GM10266 (cell line): ENCODE measurements around the gene CGRRF1.

Experiments
- DNase-seq: peaks from one replicate; pipeline ENCODE4 v3.0.0; 2012; ENCODE audit errors: extremely low spot score
- TF ChIP-seq, protein P1 (sequence below): IDR thresholded peaks from 2 replicates; pipeline ENCODE4 v1.5.1; 2012; ENCODE audit warnings: mild to moderate bottlenecking, low read depth; ENCODE audit not compliant: control insufficient read depth, insufficient read depth; ENCODE audit errors: missing control alignments

CGRRF1 gene

DNA sequence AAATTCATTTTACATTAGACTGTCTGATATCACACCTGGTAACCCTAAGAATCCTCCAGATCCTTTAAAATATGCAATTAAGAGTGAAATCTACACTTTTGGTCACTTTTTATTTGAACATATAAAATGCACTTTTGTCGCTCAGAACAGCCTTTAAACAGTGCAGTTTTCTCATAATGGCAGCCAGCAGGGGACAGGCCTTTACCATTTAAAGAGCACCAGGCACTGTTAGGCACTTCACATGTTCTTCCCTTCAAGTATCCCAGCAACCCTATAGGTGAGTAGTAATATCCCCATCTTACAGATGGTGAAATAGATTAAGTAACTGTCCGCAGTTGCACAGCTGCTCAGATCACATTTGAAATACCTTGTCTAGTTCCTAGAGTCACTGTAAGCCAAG lies 45.9 kb downstream of the CGRRF1 start:
- no peak for DNase-seq
- TF ChIP-seq, protein P1, sequence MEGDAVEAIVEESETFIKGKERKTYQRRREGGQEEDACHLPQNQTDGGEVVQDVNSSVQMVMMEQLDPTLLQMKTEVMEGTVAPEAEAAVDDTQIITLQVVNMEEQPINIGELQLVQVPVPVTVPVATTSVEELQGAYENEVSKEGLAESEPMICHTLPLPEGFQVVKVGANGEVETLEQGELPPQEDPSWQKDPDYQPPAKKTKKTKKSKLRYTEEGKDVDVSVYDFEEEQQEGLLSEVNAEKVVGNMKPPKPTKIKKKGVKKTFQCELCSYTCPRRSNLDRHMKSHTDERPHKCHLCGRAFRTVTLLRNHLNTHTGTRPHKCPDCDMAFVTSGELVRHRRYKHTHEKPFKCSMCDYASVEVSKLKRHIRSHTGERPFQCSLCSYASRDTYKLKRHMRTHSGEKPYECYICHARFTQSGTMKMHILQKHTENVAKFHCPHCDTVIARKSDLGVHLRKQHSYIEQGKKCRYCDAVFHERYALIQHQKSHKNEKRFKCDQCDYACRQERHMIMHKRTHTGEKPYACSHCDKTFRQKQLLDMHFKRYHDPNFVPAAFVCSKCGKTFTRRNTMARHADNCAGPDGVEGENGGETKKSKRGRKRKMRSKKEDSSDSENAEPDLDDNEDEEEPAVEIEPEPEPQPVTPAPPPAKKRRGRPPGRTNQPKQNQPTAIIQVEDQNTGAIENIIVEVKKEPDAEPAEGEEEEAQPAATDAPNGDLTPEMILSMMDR: no peak

DNA sequence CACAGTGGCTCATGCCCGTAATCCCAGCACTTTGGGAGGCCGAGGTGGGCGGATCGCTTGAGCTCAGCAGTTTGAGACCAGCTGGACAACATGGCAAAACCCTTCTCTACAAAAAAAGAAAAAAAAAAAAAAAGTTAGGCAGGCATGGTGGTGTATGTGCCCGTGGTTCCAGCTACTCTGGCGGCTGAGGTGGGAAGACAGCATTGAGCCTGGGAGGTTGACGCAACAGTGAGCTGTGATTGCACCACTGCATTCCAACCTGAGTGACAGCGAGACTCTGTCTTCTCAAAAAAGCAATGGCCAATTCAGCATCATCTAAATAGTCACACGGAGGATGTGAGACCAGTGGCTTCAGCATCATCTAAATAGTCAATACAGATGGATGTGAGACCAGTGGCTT lies 46.8 kb downstream of the CGRRF1 start:
- TF ChIP-seq, protein P1: no peak
- DNase-seq: no peak

DNA sequence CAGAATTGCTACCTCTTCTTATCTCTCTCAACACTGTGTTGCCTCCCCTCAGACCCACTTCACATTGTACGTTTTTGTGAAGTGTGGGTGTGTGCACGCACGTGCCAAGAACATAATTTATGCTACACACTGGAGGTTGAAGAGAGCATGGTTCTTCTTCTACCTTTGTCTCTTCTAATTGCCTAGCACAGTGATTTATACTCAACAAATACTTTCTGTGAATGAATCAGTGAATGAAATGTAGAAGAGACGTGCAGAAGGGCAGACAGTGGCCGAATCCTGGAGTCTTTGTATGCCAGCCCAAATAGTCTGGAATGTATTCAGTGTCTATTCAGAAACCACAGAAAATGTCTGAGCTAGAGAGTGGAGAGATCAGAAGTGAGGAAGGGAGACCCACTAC lies 52.6 kb downstream of the CGRRF1 start:
- TF ChIP-seq, protein P1: no peak
- no peak for DNase-seq

DNA sequence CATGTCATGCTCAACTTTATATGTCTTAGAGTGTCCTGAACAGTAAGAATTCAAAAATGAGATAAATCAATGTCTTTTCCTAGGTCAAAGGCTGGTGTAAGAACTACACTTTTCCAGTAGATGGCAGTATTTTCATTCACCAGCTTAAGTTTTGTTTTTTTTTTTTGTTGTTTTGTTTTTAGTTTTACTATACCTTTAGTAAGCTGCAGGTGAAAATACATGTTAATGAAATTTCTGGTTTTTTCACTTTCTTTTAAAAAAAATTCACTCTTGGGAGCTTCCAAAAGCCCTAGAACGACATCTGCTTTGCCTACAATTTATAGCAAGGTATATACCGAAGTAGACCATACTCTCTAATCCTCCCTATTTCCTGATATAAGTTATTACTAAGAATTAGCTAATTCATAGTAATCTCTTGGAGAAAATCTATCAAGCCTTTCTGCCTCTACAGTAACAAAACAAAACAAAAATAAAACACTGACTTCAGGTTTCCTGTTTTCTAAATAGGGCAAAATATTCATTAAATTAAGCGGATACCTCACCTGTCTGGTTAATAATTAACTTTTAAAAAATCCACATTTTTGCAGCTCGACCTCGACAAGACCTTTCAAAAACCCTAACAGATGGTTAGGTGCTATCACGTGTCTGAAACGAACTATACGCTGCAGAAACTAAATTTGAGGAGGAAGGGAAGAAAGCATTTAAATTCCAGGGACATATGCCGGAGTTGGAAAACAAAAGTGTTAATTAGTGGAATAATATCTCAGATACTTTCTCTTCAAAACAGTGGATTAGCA lies 54.6 kb downstream of the CGRRF1 start:
- TF ChIP-seq, protein P1: peak; percentile 67

DNA sequence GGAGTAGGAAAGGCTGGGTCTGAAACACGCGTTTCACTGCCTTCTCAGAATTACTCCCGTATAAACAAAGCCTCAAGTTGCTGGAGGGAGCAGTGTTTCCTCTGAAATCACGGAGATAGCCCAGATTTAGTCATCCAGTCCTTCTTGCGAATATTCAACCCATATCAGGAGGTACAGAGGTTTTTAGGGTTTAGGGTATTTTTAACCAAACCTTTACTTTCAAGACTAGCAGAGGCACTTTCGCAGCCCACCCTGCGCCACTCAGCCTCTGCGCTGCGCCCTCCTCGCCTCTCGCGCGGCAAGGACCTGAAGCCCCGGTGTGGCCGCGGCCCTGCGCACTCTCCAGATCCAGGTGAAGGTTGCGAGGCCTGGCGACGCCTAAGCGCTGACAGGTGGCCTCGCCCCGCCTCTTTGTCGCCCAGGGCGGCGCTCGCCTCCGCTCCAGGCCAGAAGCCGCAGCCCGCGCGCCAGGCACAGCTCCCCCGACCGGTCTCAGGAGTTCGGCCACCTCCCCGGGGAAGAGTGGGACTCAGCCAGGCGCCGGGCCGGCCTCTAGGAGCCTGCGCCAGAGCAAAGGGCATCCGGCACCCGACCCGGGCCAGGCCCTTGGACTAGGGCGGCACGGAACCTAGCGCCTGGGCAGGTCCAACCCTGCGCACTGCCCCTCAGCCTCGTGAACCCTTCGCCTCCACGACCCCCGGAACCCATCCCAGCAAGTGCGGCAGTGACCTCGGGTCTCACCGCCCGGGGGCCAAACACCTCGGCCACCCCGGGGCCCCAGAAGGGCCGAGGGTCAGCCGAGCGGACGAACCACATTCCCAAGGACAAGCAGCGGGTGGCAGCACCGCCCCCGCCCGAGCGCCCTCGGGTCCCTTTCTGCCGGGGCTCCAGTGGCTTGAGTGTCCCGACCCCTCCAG lies 55.4 kb downstream of the CGRRF1 start:
- TF ChIP-seq, protein P1: peak; percentile 14
- peak; percentile 76 for DNase-seq

More for the DNA sequence above, 54.6 kb downstream of the CGRRF1 start:
- peak; percentile 47 for DNase-seq

DNA sequence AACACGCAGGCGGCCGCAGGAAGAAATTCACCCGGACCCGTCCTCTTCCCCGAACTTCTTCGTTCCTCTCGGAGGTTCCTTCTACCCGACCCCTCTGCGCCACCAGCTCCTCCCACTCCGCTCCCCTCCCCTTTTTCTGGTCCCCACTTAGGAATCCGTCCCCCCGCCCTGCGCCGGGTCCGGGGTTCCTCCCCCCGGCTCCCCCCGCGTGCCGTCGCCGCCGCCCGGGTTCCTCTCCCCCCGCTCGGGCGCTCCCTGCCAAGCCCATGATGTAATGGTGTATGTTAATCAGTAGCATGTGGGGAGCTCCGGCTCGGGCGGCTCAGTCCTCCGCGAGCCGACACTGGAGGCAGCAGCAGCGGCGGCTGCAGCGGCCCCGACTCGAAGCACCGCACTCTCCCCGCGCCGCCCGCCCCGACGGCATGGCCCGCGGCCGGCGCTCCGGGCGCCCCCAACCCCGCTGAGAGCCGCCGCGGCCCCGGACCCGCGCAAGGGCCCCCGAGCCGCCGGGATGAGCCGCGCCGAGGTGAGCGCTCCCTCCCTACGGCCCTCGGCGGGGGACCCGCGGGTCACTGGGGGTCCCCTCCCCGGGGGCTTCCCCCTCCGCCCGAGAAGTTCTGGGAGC lies 56.2 kb downstream of the CGRRF1 start:
- peak; percentile 87 for DNase-seq
- TF ChIP-seq, protein P1: peak; percentile 6
